Islet of Langerhans (tissue), 1 donor: ENCODE measurements around the gene IL31RA.

ENCODE experiments used
- FAIRE-seq: peaks from one replicate; lab custom pipeline; 2011; peaks lifted over from hg19 to GRCh38; lab: Jason Lieb, UNC

IL31RA gene

DNA sequence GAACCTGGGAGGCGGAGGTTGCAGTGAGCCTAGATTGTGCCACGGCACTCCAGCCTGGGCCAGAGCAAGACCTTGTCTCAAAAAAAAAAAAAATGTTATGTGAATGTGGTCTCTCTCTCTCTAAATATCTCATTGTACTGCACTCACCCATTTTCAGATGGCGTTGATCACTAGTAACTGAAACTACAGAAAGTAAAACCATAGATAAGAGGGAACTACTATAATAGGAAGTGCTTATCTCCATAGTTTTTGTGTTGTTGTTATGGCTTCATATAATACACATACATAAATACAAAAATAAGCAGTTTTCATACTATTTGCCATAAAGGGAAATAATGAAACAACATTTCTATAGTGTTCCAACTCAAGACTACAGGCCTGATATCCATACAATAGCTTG, 9.1 kb downstream of the IL31RA start:
- FAIRE-seq = no peak

DNA sequence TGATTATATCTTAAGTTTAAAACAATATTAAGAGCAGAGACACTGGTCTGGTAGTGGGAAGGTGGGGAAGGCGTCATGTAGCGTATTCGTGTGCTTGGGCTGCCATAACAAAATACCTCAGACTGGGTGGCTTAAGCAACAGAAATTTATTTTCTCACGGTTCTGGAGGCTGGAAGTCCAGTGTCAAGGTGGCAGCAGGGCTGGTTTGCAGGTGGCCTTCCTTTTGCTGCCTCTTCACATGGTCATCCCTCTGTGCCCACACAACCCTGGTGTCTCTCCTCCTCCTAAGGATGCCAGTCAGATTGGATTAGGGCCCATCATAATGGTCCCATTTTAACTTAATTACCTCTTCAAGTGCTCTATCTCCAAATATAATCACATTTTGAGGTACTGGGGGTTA, 9.6 kb downstream of the IL31RA start:
- no peak for FAIRE-seq

- no peak for FAIRE-seq
Observed at GRCh38 chr5:55864606-55865541, 13.7 kb downstream of the IL31RA start.

- FAIRE-seq = no peak
Observed at GRCh38 chr5:55865831-55866230, 14.7 kb downstream of the IL31RA start.

DNA sequence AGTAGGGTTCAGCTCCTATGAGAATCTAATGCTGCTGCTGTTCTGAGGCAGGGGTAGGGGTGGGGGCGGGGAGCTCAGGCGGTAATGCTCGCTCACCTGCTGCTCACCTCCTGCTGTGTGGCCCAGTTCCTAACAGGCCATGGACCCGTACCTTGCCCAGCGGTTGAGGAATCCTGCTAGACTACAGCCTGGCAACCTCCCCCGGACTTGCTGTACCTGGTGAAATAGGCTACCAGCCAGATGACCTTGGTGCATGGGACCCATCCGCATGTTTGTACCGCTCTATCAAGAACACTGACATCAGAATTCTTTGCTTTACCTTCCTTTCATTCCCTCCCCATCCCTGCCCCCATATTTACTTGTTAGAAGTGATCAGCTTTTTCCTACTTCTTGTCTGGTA, 15.3 kb downstream of the IL31RA start:
- no peak for FAIRE-seq

DNA sequence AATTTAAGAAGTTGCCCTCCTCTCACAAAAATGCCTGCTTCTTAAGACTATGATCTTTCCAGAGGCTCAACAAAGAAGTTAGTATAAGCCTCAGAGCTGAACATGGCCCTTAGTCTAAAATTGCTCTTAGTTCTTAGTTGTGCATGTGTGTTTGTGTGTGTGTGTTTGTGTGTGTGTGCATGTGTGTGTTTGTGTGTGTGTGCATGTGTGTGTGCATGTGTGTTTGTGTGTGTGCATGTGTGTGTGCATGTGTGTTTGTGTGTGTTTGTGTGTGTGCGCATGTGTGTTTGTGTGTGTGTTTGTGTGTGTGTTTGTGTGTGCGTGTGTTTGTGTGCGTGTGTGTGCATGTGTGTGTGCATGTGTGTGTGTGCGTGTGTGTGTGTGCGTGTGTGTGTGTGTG, 15.8 kb downstream of the IL31RA start:
- FAIRE-seq = no peak

DNA sequence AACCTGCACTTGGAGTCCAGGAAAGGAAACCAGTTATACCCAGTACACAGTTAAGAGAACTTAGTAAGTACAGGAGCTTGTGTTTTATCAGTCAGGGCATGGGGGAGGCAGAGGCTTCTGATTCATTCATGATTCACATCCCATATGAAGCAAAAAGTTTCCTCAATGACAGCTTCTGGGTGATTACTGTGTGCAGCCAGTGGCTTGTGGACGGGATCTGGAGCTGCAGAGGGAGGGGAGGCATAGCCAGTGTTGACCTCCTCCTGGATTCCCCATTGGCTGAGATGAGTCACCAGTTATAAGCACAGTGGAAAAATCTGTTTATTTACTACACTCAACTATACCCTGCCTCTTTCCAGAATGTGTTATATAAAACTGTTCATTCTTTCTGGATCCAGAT, 17.7 kb downstream of the IL31RA start:
- FAIRE-seq = no peak

- no peak for FAIRE-seq
Observed at GRCh38 chr5:55869847-55870246, 18.7 kb downstream of the IL31RA start.

DNA sequence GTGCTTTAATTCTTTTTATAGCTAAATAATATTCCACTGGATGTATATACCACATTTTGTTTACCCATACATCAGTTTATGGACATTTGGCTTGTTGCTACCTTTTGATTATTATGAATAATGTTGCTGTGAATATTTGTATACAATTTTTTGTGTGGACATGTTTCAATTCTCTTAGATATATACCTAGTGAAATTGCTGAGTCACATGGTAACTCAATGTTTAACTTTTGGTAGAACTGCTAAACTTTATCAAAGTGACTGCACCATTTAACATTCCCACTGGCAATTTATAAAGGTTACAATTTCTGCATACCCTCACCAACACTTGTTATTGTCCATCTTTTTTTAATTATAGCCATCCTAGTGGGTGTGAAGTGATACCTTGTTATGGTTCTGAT, 22.1 kb downstream of the IL31RA start:
- no peak for FAIRE-seq

DNA sequence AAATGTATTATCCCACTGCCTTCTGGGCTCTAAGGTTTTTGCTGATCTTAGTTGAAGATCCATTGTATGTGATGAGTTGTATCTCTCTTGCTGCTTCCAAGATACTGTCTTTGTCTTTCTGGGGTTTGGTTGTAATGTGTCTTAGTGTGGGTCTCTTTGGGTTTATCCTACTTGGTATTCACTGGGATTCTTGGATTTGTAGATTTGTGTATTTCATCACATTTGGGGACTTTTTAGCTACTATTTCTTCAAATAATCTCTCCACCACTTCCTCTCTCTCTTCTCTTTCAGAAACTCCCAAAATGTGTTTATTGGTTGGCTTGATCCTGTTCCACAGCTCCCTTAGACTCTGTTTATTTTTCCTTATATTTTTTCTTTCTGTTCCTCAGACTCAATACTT, 26.5 kb downstream of the IL31RA start:
- no peak for FAIRE-seq

DNA sequence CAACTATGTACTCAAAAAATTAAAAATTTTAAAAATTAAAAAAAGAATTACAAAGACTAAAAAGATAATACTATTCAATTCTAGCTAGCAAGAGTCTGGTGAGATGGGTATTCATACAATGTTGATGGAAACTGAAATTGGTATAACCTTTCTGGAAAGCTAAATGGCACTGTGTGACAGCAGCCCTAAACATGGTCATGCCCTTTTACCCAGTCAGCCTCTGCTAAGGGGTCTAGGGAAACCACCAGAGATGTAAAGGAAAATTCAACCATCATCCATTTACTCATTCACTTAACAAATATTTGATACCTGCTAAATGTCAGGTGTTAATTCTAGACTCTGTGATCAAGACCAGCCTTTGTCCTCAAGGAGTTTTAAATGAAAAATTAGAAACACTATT, 29.3 kb downstream of the IL31RA start:
- no peak for FAIRE-seq

GRCh38 chr5:55885359-55885758, 34.2 kb downstream of the IL31RA start:
- no peak for FAIRE-seq

DNA sequence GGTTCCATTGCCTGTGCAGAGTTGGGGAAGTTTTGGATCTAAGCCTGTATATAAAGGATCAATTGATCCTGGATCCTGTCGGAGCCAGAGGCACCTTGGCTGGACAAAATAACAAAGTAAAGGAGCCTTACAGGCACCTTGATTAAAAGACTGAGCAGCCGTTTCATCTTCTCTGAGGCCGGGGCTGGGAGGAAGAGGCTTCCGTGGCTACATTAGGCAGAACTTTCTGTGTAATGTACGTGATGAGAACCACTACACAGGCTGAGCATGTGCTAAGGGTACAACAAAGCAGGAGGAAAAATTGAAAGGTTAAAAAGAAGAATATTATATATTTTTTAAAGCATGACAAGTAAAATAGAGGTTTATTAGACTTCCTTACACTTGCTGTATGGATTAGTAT, 37.0 kb downstream of the IL31RA start:
- no peak for FAIRE-seq

- FAIRE-seq = no peak
Observed at GRCh38 chr5:55892479-55892878, 41.3 kb downstream of the IL31RA start.

- no peak for FAIRE-seq
Observed at GRCh38 chr5:55894135-55894534, 43.0 kb downstream of the IL31RA start.

DNA sequence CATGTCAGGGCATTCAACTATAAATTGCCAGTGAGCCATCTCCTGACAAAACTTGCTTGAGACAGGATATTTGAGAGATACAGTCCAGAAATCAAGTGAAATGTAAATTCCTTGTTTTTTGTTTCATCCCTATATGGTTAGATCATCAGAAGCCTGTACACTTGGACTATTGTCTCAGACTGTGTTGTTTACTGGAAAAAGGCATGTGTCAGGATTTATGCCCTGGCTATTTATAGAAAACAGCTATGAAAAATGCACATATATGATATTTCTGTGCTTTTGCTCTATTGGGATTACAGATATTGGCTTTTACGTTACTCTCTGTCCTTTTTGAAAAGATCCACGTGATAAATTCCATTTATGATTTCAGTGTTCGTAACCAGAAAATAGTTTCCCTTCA, 44.2 kb downstream of the IL31RA start:
- no peak for FAIRE-seq

DNA sequence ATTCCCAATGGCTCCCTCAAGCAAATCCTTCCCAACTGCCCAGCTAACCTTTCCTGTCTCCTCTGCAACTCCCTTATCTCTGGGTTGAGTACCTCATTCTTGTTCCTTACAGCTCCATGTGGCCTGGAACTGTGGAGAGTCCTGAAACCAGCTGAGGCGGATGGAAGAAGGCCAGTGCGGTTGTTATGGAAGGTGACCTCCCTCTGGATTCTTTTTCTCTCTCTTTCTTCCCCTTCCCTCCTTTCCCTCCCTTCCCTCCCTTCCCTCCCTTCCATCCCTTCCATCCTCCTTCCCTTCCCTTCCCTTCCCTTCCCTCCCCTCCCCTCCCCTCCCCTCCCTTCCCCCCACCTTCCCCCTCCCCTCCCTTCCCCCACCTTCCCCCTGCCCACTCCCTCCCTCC, 45.1 kb downstream of the IL31RA start:
- FAIRE-seq = no peak

- FAIRE-seq = no peak
Observed at GRCh38 chr5:55896663-55897062, 45.5 kb downstream of the IL31RA start.

GRCh38 chr5:55897206-55897894, 46.2 kb downstream of the IL31RA start:
- no peak for FAIRE-seq

DNA sequence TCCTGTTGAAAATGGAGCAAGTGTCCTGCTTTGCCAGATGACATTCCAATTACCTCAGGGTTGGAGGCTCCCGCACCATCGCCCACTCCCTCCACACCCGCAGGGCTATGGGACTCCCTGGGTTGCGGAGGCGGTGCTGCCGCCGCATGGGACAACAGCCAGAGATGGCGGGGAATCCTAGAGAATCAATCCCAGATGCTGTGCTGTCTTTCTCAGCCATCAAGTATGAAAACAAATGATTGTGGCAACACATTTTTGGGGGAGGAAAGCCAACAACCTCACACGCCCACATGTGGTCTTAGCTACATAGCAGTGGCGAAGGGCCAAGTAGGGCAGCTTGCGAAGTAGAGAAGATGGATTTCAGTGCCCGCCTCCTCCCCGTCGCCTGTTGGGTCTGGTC, 46.7 kb downstream of the IL31RA start:
- FAIRE-seq = no peak

GRCh38 chr5:55899344-55899743, 48.2 kb downstream of the IL31RA start:
- no peak for FAIRE-seq

GRCh38 chr5:55900068-55900467, 48.9 kb downstream of the IL31RA start:
- no peak for FAIRE-seq

DNA sequence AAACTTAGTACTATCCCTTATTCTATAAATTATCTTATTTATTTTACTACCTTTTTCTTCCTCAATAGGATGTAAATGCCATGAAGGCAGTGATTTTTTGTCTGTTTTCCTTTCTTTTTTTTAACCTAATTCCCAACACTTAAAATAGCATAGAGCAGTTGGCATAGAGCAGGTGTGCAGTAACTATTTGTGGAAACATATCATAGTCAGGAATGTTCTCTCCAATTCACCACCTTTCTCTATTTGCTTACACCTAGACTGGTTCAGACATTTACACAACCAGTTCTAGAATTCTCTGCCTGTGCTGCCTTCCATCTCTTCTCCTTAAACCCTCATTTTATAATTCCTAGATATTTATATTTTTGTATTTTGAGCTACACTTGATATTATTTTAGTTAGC, 49.6 kb downstream of the IL31RA start:
- FAIRE-seq = no peak

DNA sequence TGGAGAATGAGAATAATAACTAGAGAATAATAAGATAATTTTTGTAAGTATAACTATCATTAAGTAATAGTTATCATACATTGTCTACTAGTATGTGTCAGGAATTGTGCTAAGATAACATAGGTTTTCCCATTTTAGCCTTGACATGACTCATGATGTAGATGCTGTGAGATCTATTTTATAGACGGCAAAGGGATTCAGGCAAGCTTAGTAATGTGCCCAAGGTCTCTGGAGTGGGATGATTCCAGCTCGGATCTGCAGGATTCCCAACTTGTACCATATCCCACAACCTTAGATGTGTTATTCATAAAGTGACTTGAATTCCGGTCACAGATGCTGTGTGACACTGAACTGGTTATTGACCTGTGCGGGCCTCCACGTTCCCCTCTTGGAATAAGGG, 51.5 kb downstream of the IL31RA start:
- no peak for FAIRE-seq
